MM.1S (cell line): ENCODE data around the gene SRSF7.

Source experiments
- DNase-seq: peaks from one replicate; pipeline ENCODE4 v3.0.0-alpha.2; 2015
- H2AFZ ChIP-seq: fragments of 300-600 bp; sonication (generic); 2 replicates; pipeline ENCODE4 v1.6.0; 2016; ENCODE audit warnings: antibody characterized with exemption, low read length
- H3F3A ChIP-seq: fragments of 300-600 bp; sonication (generic); 2 replicates; pipeline ENCODE4 v1.6.1; 2016; ENCODE audit warnings: mild to moderate bottlenecking, antibody characterized with exemption, low read length, moderate library complexity, mixed read lengths; ENCODE audit not compliant: insufficient read depth
- H3K27ac ChIP-seq: fragments of 300-600 bp; sonication (generic); 2 replicates; pipeline ENCODE4 v1.5.1; 2016; ENCODE audit warnings: mild to moderate bottlenecking, low read length
- H3K27me3 ChIP-seq: fragments of 300-600 bp; sonication (generic); replicated peaks from 2 replicates; pipeline ENCODE4 v1.6.0; 2016; ENCODE audit warnings: low read length; ENCODE audit not compliant: insufficient read depth
- H3K36me3 ChIP-seq: fragments of 300-600 bp; sonication (generic); replicated peaks from 2 replicates; pipeline ENCODE4 v1.6.1; 2016; ENCODE audit warnings: mild to moderate bottlenecking, low read length, mixed read lengths; ENCODE audit not compliant: insufficient read depth
- H3K4me1 ChIP-seq: fragments of 300-600 bp; sonication (generic); 2 replicates; pipeline ENCODE4 v1.6.1; 2016; ENCODE audit warnings: low read length, mixed read lengths
- H3K4me2 ChIP-seq: fragments of 300-600 bp; sonication (generic); 2 replicates; pipeline ENCODE4 v1.6.0; 2016; ENCODE audit warnings: low read depth, low read length
- H3K4me3 ChIP-seq: fragments of 300-600 bp; sonication (generic); 2 replicates; pipeline ENCODE4 v1.5.1; 2016; ENCODE audit warnings: low read length, mixed read lengths
- H3K79me2 ChIP-seq: fragments of 300-600 bp; sonication (generic); 2 replicates; pipeline ENCODE4 v1.6.1; 2016; ENCODE audit warnings: mixed run types, low read length, mixed read lengths
- H3K9ac ChIP-seq: fragments of 300-600 bp; sonication (generic); 2 replicates; pipeline ENCODE4 v1.6.1; 2016; ENCODE audit warnings: low read length, mixed read lengths
- H3K9me2 ChIP-seq: fragments of 300-600 bp; sonication (generic); replicated peaks from 2 replicates; pipeline ENCODE4 v1.6.1; 2016; ENCODE audit warnings: mild to moderate bottlenecking, low read length, mixed read lengths; ENCODE audit not compliant: insufficient read depth
- H3K9me3 ChIP-seq: fragments of 300-600 bp; sonication (generic); replicated peaks from 2 replicates; pipeline ENCODE4 v1.6.1; 2016; ENCODE audit warnings: mild to moderate bottlenecking, low read length, mixed read lengths; ENCODE audit not compliant: insufficient read depth
- H4K20me1 ChIP-seq: fragments of 300-600 bp; sonication (generic); 2 replicates; pipeline ENCODE4 v1.6.1; 2016; ENCODE audit warnings: mild to moderate bottlenecking, low read length, moderate library complexity, mixed read lengths; ENCODE audit not compliant: insufficient read depth
- CTCF ChIP-seq: fragments of 300-600 bp; sonication (generic); IDR thresholded peaks from 2 replicates; pipeline ENCODE4 v1.5.1; 2016; ENCODE audit warnings: antibody characterized with exemption, low read length, mixed read lengths
- EZH2 ChIP-seq: fragments of 300-600 bp; sonication (generic); optimal IDR thresholded peaks from 2 replicates; pipeline ENCODE3; 2017; ENCODE audit warnings: low read depth, mild to moderate bottlenecking, antibody characterized with exemption, low read length, mixed read lengths
- EZH2phosphoT487 ChIP-seq: fragments of 300-600 bp; sonication (generic); IDR thresholded peaks from 2 replicates; pipeline ENCODE4 v1.6.1; 2018; ENCODE audit warnings: antibody characterized with exemption, low read length

Gene SRSF7

GRCh38 chr2:38720613-38721241 is 30.4 kb downstream of the SRSF7 start:
- Histone ChIP-seq H2AFZ (no peak overlapping the region), H3K27ac (peak overlapping the region; percentile 9; the same call in 1 of the 2 replicates), H3K4me2 (no peak overlapping the region), H3K9ac (no peak overlapping the region), H3K4me1 (peaks cover 35% of the 10 kb centered on the region), H3K4me3 (no peak overlapping the region), H3K27me3 (no peaks in the 10 kb centered on the region), H3K36me3 (peaks cover 7% of the 10 kb centered on the region), H3K9me2 (no peaks in the 10 kb centered on the region), H3K79me2 (peaks cover 25% of the 10 kb centered on the region), H4K20me1 (no peaks in the 10 kb centered on the region), H3K9me3 (no peaks in the 10 kb centered on the region), H3F3A (peaks cover 37% of the 10 kb centered on the region)
- TF ChIP-seq EZH2phosphoT487 (no peak), EZH2 (no peak), CTCF (no peak)
- peak; percentile 45 for DNase-seq

- peaks cover 30% of the 10 kb centered on the region for H3K79me2 ChIP-seq
- peaks cover 37% of the 10 kb centered on the region for H3F3A ChIP-seq
- no peaks in the 10 kb centered on the region for H3K27me3 ChIP-seq
- no peak for DNase-seq
- TF ChIP-seq CTCF, result no peak
- no peak for TF ChIP-seq EZH2phosphoT487
- TF ChIP-seq EZH2, result no peak
- no peaks in the 10 kb centered on the region for H3K9me2 ChIP-seq
- H3K27ac ChIP-seq, result no peak overlapping the region
- H3K9me3 ChIP-seq, result no peaks in the 10 kb centered on the region
- peaks cover 35% of the 10 kb centered on the region for H3K4me1 ChIP-seq
- H3K4me3 ChIP-seq, result no peak overlapping the region
- H4K20me1 ChIP-seq, result no peaks in the 10 kb centered on the region
- peaks cover 9% of the 10 kb centered on the region for H3K36me3 ChIP-seq
- no peak overlapping the region for H2AFZ ChIP-seq
- no peak overlapping the region for H3K9ac ChIP-seq
- H3K4me2 ChIP-seq, result no peak overlapping the region
Measured at GRCh38 chr2:38719706-38720105, 31.5 kb downstream of the SRSF7 start.

- Histone ChIP-seq H3K79me2 (peaks cover 31% of the 10 kb centered on the region), H3K9ac (no peak overlapping the region), H3F3A (peaks cover 36% of the 10 kb centered on the region), H4K20me1 (no peaks in the 10 kb centered on the region), H3K4me1 (peaks cover 35% of the 10 kb centered on the region), H3K9me3 (no peaks in the 10 kb centered on the region), H3K4me3 (no peak overlapping the region), H3K9me2 (no peaks in the 10 kb centered on the region), H3K4me2 (no peak overlapping the region), H3K27ac (no peak overlapping the region), H2AFZ (no peak overlapping the region), H3K27me3 (no peaks in the 10 kb centered on the region), H3K36me3 (peaks cover 9% of the 10 kb centered on the region)
- no peak for TF ChIP-seq CTCF
- DNase-seq, result no peak
Measured at GRCh38 chr2:38718601-38719000, 32.6 kb downstream of the SRSF7 start.
